GM19395 (cell line): ENCODE results near the gene HOXD9.

Experiments used
- ATAC-seq: cut with Tn5 transposase; IDR thresholded peaks from one replicate; pipeline ENCODE4 v1.9.1; 2021; ENCODE audit warnings: mild to moderate bottlenecking, moderate library complexity; ENCODE audit not compliant: unreplicated experiment

The HOXD9 gene

GRCh38 chr2:176122683-176123410, at the start of gene HOXD9:
TSS of gene HOXD9 (plus strand) at chr2:176122719. CDS start at chr2:176122769, 50 bp downstream.
- ATAC-seq: no peak

- ATAC-seq: no peak
Measured at GRCh38 chr2:176072951-176073904, 49.3 kb upstream of the HOXD9 start.

DNA sequence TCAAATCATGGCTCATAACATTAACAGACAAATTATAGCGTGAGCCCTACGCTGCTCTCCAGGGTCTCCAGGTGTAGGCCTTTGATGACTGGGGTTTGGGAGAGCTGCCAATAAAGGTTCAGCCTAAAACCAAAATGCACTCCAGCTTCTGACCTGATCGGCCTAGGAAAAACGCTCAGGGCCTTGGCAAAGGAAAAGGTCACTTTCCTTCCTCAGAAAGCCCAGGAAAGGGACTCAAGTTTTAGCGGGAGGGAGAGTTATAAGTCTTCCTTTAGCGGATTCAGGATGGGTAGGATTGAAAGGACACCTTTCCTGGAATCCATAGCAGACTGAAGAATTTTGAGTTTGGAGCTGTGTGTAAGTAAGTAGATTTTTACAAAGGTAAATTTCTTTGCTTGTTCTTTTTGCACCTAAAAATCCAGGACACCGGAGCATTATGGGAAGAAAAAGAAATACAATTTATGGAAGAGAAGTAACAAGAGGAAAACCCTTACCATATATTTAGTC, 47.5 kb upstream of the HOXD9 start:
- ATAC-seq: no peak

DNA sequence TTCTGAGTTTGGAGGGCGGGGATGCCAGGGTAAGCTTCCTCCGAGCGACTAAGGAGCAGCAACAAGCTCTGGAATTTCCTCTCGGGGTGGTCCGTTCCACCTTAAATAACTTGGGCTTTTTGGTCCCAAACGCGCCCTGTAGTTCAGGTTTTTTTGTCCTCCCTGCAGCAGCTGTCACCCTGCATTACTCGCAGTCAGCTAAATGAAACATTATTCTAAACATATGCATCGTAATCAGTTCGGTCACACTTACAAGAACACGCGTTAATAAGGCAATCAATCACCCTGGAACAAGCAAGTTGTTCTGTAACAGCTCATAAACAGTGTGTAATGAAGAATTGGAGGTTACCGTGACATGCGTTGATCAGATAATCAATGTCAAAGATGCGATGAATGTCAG, 47.0 kb upstream of the HOXD9 start:
- no peak for ATAC-seq

DNA sequence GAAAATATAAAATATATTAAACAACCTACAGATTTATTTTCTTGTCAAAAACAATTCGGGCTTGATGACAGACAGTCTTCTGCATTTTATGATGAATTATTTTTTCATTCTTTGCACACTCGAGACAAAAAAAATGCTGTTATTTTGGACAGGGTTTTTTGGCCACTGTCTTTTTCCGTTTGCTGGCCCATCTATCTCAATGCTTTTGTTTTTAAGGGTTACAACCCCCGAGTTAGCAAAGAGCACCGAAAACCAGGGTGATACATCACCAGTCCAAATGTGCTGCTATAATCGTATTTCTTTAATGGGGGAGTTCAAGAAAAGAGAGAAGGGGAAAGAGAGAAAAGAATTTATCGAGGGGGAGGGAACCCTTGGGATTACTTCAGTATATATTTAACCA, 46.5 kb upstream of the HOXD9 start:
- no peak for ATAC-seq

DNA sequence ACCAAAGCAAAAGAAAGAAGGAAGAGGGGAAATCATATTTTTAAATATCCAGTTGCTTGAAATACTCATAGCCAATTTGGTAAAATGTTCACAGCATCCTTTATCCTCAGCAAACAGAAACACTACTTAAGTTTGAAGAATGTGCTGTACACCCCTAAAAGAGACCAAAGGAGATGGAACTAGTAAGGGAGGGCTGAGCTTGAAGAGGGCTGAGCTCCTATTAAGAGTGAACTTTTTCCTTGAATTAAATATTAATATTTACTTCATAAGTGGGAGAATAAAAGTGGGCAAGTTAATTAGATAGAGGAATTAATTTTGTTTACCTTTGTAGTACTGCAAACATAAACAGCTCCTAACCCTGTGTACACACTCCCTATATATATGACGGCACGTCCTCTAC, 45.7 kb upstream of the HOXD9 start:
- no peak for ATAC-seq

- ATAC-seq: no peak
Measured at GRCh38 chr2:176078541-176079284, 43.8 kb upstream of the HOXD9 start.

GRCh38 chr2:176079285-176079830, 43.2 kb upstream of the HOXD9 start:
- ATAC-seq: no peak

- no peak for ATAC-seq
Measured at GRCh38 chr2:176079831-176080539, 42.5 kb upstream of the HOXD9 start.

GRCh38 chr2:176080540-176081375, 41.8 kb upstream of the HOXD9 start:
- no peak for ATAC-seq

- ATAC-seq: no peak
Measured at GRCh38 chr2:176081376-176081836, 41.1 kb upstream of the HOXD9 start.

DNA sequence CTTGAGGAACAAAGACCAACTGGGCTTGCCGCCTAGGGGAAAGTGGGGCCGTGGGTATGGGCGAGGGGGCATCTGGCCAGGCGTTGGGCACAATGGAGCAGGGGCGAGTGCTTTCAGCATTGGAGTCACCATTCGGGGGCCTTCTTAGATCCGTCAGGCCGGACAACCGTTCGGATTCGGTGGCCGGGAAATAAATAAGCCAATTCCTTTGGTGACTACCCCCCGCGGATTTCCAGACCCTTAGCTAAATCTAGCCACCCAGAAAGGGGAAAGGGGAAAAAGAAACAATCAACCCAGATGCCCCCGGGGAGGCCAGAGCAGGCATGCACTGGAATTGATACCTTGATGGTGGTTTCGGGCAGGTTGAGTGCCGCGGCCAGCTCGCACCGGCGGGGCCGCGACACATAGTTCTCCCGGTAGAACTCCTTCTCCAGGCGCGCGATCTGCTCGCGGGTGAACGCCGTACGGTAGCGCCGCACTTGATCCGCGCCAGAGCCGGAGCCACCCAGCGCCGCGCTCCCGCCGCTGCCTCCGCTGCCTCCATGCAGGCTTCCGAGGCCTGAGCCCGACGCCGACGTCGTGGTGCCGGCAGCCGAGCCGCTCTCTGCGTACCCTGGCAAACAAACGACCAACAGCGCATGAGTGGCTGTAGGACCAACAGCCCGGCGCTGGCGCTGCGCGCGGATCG, 40.5 kb upstream of the HOXD9 start:
- ATAC-seq: no peak

DNA sequence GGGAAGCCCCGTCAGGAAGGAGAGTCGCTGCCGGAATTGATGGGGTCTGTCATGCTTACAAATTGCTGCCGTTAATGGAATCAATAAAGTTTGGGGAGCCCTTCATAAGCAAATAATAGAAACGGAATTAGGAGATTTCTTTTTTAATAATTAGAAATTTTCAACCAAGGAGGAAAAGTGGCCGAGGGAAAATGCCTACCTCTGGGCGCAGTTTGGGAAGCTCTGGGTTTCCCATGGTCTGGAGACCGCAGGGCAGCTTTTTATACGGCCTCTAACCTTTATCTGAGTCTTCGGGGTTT, 40.0 kb upstream of the HOXD9 start:
- ATAC-seq: no peak

DNA sequence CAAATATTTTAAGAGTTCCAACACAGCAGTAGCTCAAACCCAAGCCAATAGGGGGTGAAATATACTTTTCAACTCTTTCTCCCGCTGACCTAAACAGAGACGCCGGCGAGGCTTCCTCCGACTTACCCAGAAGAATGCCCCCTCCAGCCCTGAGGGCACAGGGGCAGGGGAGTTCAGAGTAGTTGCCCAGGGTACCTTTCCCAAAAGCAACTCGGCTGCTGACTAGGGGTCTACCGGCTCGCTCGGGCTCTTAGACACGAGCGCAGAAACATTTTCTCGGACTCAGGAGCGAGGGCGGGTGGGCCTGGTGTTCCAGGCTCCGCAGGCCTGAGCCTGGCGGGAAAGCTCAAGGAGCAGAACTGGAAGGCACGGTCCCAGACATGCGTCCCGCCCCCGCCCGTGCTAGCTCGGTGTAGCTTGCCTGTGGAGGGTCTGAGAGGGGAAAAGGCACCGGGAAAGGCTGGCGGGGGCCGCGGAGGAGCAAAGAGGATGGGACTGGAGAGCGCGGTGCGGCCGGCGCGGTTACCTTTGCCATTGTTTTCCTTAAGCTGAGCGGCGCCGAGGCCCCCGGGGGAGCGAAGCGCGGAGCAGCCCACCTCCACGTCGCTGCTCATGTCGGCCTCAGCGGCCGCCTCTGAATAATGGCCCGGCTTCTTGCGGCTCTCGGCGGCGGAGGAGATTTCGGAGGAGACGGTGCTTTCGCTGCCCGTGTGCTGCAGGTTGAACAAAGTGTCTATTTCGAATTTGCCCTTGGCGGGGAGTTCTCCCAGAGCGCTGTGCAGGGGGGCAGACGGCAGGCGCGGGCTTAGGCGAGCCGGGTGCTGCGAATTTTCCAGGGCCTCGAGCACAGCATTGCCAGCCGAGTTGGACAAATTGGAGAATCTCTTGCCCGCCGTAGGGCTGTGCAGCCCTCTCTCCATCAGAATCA, 39.4 kb upstream of the HOXD9 start:
- no peak for ATAC-seq

- no peak for ATAC-seq
Measured at GRCh38 chr2:176083796-176084261, 38.7 kb upstream of the HOXD9 start, which contains the start of gene EVX2. TSS of gene EVX2 (minus strand) at chr2:176083962. CDS start at chr2:176083776, 186 bp downstream.

DNA sequence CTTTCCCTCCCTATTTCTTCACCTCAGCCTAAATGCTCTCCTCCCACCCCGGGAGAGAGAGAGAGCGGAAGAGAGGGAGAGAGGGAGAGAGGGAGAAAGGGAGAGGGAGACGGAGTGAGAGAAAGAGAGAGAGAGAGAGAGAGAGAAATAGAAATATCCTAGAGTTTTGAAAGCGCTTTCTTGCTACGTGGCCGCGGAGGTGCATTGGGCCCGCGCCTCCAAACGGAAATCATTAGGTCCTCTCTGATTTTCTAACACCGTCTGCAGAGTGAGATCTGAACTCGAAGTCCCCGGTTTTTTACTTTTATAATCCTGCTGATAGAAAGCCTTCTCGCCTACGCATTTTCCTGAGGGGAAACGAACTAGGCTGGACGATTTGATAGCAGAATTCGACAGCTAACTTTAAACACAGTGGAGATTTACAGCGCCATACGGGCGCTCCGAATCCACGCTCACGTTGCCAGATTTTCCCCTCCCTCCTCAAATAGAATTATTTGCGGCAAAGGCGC, 37.9 kb upstream of the HOXD9 start:
- ATAC-seq: no peak

DNA sequence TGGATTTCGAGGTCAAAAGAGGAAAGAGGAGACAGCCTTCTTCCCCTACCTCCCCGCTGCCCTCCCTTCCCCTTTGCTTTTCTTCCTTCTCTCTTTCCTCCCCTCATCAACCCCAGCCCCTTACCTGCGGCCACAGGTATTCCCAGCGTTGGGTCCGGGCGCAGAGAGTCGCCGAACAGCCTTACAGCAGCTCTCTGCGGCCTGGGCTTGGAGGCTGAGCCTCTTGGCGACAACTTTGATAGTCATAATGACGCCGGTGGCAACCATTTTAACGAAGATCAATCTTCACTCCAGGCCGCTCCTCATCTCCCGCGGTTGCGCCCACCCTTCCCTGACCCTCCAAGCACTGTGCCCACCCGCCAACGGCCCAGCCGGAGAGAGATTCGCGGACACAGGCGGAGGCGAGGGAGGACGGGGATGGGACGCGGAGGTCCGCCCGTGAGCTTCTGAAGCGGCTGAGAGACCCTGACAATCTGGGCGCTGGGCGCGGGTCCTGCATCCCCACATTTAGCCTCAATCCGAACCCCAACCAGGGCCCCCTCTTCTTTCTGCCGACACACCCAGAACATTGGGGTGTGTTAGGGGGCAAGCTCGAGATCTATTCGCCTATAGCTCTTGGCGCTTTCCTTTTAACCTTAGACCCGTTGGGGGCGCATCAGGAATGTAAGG, 37.3 kb upstream of the HOXD9 start:
- no peak for ATAC-seq
